Muscle layer of colon (tissue), 2 donors: ENCODE data around the gene IKZF2.

Experiments
- H3K27ac ChIP-seq: one replicate; pipeline ENCODE4 v1.7.0; 2013; ENCODE audit warnings: low read depth, mild to moderate bottlenecking, low read length, moderate library complexity
- H3K27me3 ChIP-seq, 2 donors: one replicate each; pipeline ENCODE4 v1.7.0; 2013; ENCODE audit warnings: low read length in 2 of 2, mild to moderate bottlenecking in 2 of 2; ENCODE audit not compliant: insufficient read depth in 2 of 2, control insufficient read depth in 1 of 2
- H3K36me3 ChIP-seq: one replicate; pipeline ENCODE4 v1.7.0; 2013; ENCODE audit warnings: mild to moderate bottlenecking, low read length; ENCODE audit not compliant: insufficient read depth
- H3K4me1 ChIP-seq: one replicate; pipeline ENCODE4 v1.7.0; 2013; ENCODE audit warnings: mild to moderate bottlenecking, low read length; ENCODE audit not compliant: insufficient read depth
- H3K4me3 ChIP-seq, 2 donors: one replicate each; pipeline ENCODE4 v1.7.0; 2013; ENCODE audit warnings: low read length in 2 of 2, low read depth in 1 of 2, mild to moderate bottlenecking in 1 of 2, moderate library complexity in 1 of 2
- H3K9ac ChIP-seq: one replicate; pipeline ENCODE4 v1.7.0; 2013; ENCODE audit warnings: low read length
- H3K9me3 ChIP-seq: one replicate; pipeline ENCODE4 v1.7.0; 2013; ENCODE audit warnings: mild to moderate bottlenecking, low read length
- donor health status: abdominal sarcoma.
- donor health status: Adenocarcinoma of cecum.

Gene IKZF2

GRCh38 chr2:213119061-213119809, 32.2 kb downstream of the IKZF2 start:
- H3K27ac ChIP-seq: no peak overlapping the region

DNA sequence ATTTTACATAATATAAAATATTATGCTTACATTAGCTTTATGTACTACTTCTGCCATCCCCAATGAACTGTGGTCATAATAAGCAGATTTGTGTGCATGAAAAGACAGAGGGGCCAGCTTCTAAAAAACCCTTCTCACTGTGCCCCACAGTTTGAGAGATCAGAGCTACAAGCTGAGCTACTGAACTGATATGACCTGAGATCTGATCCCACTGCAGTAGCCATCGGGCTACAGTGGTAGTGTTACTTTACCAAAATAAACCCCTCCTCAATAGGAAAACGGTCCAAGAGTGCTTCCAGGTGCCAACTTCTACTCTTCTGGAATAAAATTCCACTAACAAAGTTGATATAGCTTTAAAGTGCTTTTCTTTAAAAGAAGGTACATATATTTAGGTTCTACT, 43.1 kb downstream of the IKZF2 start:
- Histone ChIP-seq H3K27me3 (no peaks in the 10 kb centered on the region), H3K9ac (no peak overlapping the region), H3K9me3 (no peaks in the 10 kb centered on the region), H3K4me1 (no peaks in the 10 kb centered on the region), H3K4me3 (no peak overlapping the region), H3K27ac (no peak overlapping the region), H3K36me3 (no peaks in the 10 kb centered on the region)

More at GRCh38 chr2:213119061-213119809, 32.2 kb downstream of the IKZF2 start:
- Histone ChIP-seq H3K9me3 (no peaks in the 10 kb centered on the region), H3K4me3 (no peak overlapping the region), H3K27me3 (no peaks in the 10 kb centered on the region), H3K9ac (no peak overlapping the region), H3K36me3 (no peaks in the 10 kb centered on the region), H3K4me1 (no peaks in the 10 kb centered on the region)

DNA sequence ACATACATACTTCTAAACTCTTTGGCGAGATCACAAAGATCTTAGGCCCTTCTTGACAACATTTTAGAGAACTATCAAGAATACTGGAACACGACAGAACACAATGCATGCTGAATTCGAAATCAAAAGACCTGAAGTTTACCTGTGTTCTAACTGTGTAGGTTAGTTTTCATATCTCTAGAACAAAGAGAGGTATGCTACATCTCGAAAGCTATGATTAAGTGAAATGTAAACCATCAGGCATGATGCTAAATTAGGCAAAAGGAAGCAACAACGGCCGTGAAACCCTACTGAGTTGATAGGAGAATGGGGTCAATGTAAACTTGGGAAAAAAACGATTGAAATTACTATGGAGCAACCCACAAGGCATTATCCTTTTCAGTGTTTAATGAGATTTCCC, 43.7 kb downstream of the IKZF2 start:
- Histone ChIP-seq H3K9me3 (no peaks in the 10 kb centered on the region), H3K27ac (no peak overlapping the region), H3K4me3 (no peak overlapping the region), H3K9ac (no peak overlapping the region), H3K4me1 (no peaks in the 10 kb centered on the region), H3K36me3 (no peaks in the 10 kb centered on the region), H3K27me3 (no peaks in the 10 kb centered on the region)

DNA sequence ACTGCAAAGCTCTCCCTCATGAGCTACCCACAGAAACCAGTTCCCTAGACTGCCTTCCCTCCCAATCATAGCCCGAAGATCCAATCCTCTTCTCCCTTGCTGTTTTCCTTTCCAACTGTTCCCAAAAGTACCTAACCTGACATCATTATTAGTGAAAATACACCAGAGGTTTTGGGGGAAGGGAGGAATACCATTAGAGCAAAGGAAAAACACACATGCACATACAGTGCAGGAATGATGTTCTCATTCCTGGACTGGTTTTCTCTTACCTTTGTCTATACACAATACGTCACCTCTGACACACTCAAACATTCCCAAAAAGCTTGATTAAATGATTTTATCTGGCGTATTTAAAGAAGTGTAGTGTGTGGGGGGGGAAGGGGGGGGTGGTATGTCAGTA, 46.2 kb downstream of the IKZF2 start:
- no peak overlapping the region for H3K27ac ChIP-seq
- no peaks in the 10 kb centered on the region for H3K4me1 ChIP-seq
- H3K4me3 ChIP-seq: no peak overlapping the region
- no peaks in the 10 kb centered on the region for H3K27me3 ChIP-seq
- no peaks in the 10 kb centered on the region for H3K36me3 ChIP-seq
- no peaks in the 10 kb centered on the region for H3K9me3 ChIP-seq
- H3K9ac ChIP-seq: no peak overlapping the region

DNA sequence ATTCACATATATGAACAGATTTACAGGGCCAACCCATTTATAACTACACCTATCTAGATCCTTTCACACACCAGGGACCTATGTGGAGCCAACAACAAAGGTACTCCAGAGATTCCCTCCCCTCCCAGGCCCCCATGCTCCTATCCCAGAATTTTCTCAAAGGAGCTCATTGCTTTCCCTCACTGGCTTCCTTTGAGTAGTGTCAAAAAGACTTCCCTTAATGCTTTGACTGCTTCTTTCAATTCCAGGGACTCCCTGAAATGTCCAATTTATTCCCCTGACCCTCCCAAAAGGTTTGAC, 46.6 kb downstream of the IKZF2 start:
- Histone ChIP-seq H3K4me3 (no peak overlapping the region), H3K9me3 (no peaks in the 10 kb centered on the region), H3K27ac (no peak overlapping the region), H3K9ac (no peak overlapping the region), H3K4me1 (no peaks in the 10 kb centered on the region), H3K36me3 (no peaks in the 10 kb centered on the region), H3K27me3 (no peaks in the 10 kb centered on the region)

GRCh38 chr2:213104092-213104902, 47.1 kb downstream of the IKZF2 start:
- Histone ChIP-seq H3K36me3 (no peaks in the 10 kb centered on the region), H3K4me3 (no peak overlapping the region), H3K27me3 (no peaks in the 10 kb centered on the region), H3K9me3 (no peaks in the 10 kb centered on the region), H3K4me1 (no peaks in the 10 kb centered on the region), H3K9ac (no peak overlapping the region), H3K27ac (no peak overlapping the region)

DNA sequence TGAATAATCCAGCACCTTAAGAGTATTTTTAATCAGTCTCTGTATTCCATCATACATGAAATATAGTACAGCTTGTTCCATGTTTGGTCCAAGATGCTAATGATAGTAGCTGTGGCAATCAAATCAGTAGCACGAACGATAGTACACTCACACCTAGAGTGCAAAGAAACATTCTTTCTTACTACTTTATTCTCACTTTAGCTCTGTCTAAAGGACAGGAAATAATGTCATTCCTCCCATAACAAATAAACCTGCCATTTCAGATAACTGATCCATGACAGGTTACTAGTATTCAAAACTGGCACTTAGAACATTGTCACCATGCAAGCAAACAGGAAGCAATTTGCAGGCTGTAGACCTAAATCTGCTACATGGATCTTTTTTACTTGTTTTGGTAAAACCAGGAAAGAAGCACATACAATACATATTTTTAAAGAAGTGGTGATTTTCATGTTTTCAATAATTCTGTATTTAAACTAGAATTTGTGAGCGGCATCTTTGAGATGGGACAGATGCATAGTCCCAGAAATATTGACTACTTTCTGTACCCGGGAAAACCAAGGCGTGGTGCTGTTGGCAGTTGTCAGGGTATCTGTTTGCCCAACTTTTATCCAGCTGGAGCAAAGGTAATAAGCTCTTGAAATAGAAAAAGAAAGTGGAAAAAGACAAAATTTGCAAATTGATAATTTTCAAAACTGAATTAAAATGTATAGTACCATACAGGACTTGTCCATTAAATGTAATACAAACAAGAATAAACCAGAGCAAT, 49.5 kb downstream of the IKZF2 start:
- H3K27ac ChIP-seq: no peak overlapping the region
- H3K36me3 ChIP-seq: no peaks in the 10 kb centered on the region
- no peak overlapping the region for H3K9ac ChIP-seq
- H3K4me1 ChIP-seq: no peaks in the 10 kb centered on the region
- no peak overlapping the region for H3K4me3 ChIP-seq
- H3K27me3 ChIP-seq: no peaks in the 10 kb centered on the region
- H3K9me3 ChIP-seq: no peaks in the 10 kb centered on the region

DNA sequence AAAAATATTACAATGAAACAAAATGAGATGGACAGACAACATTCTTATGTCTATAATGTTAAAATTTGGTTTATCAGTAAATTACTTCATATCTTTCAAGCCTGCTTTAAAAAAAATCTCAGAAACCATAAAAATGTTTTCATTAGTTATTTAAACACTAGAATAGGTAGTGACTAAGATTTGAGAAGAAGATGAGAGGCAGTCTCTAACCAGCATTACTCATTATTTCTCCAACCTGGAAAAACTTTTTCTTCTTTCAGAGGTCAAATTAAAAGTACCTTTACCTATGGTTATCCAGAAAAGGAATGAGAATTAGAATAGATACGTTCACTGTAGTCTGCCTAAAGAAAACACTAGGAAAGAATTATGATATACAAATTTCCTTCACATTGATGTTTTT, 50.3 kb downstream of the IKZF2 start:
- no peaks in the 10 kb centered on the region for H3K27me3 ChIP-seq
- H3K4me1 ChIP-seq: no peaks in the 10 kb centered on the region
- no peak overlapping the region for H3K27ac ChIP-seq
- H3K9ac ChIP-seq: no peak overlapping the region
- no peaks in the 10 kb centered on the region for H3K36me3 ChIP-seq
- H3K4me3 ChIP-seq: no peak overlapping the region
- no peaks in the 10 kb centered on the region for H3K9me3 ChIP-seq

- H3K9ac ChIP-seq: no peak overlapping the region
- no peaks in the 10 kb centered on the region for H3K36me3 ChIP-seq
- no peaks in the 10 kb centered on the region for H3K9me3 ChIP-seq
- H3K27me3 ChIP-seq: no peaks in the 10 kb centered on the region
- H3K4me3 ChIP-seq: no peak overlapping the region
- H3K4me1 ChIP-seq: no peaks in the 10 kb centered on the region
- H3K27ac ChIP-seq: no peak overlapping the region
Observed at GRCh38 chr2:213098612-213099011, 52.8 kb downstream of the IKZF2 start.

GRCh38 chr2:213091765-213092164, 59.6 kb downstream of the IKZF2 start:
- no peak overlapping the region for H3K27ac ChIP-seq
- H3K9ac ChIP-seq: no peak overlapping the region
- H3K9me3 ChIP-seq: no peaks in the 10 kb centered on the region
- no peaks in the 10 kb centered on the region for H3K36me3 ChIP-seq
- no peak overlapping the region for H3K4me3 ChIP-seq
- H3K4me1 ChIP-seq: no peaks in the 10 kb centered on the region
- no peaks in the 10 kb centered on the region for H3K27me3 ChIP-seq

DNA sequence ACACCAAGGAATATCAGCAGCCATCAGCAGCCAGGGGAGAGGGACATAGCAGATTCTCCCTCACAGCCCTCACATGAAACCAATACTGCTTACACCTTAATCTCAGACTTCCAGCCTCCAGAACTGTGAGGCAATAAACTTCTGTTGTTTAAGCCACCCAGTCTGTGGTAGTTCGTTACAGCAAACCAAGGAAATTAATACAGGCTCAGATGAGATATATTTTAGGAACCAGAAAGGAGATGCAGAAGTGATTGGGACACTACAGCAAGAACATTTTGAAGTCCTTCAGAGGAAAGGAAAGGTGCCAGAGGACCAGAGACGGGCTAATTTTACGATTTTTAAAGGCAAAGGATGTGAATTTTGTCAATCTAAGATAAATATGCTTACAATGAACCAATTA, 60.6 kb downstream of the IKZF2 start:
- no peak overlapping the region for H3K27ac ChIP-seq
- no peaks in the 10 kb centered on the region for H3K9me3 ChIP-seq

More for the DNA sequence above, 60.6 kb downstream of the IKZF2 start:
- Histone ChIP-seq H3K9ac (no peak overlapping the region), H3K27me3 (no peaks in the 10 kb centered on the region), H3K36me3 (no peaks in the 10 kb centered on the region), H3K4me1 (no peaks in the 10 kb centered on the region), H3K4me3 (no peak overlapping the region)
